ENCODE measurements around the gene ZBTB20. TPM values are rescaled to one million over a fixed set of nuclear protein-coding genes. Genes with fewer than 3 reads are reported as not detected.
A peak's percentile ranks its signal among the peaks of the same experiment; 100 is the strongest.

ZBTB20 gene
- total RNA-seq, 3 donors from 2014 or later, result 62.9 to 150 (median 109) TPM

DNA sequence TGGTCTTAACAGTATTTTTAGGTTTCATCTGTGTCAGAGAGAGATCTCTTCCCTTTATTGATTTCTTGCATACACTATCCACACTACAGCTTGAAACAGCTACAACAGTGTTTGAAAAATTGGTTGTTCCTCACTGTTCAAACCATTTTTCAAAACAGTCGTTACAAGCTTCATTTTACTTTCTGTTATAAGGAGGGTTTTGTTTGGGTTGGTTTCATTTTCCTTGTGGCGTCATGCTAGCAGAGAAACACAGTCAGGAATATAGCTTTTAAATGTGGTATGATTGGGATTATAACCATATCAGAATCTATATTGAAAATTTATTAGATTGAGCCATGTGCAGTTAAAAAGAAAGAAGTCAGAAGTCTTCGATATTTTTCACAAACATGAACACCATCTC, 400.6 kb downstream of the ZBTB20 start:
- Histone ChIP-seq H3K27ac (peak overlapping the region; percentile 79 to 81), H3K36me3 (no peaks in the 10 kb centered on the region), H3K4me3 (peak overlapping the region; percentile 12 to 42 (median 20)), H3K9me3 (no peaks in the 10 kb centered on the region), H3K27me3 (no peaks in the 10 kb centered on the region), H3K4me1 (no peaks in the 10 kb centered on the region)
- intact Hi-C loops (cut with DNase I; ENCODE audit: low total_unique reads), result no loop called here
- no peak for TF ChIP-seq POLR2AphosphoS5 (IDR thresholded peaks at IDR 0.05)
- no peak for TF ChIP-seq POLR2A (IDR thresholded peaks at IDR 0.05)
- TF ChIP-seq, protein P1, sequence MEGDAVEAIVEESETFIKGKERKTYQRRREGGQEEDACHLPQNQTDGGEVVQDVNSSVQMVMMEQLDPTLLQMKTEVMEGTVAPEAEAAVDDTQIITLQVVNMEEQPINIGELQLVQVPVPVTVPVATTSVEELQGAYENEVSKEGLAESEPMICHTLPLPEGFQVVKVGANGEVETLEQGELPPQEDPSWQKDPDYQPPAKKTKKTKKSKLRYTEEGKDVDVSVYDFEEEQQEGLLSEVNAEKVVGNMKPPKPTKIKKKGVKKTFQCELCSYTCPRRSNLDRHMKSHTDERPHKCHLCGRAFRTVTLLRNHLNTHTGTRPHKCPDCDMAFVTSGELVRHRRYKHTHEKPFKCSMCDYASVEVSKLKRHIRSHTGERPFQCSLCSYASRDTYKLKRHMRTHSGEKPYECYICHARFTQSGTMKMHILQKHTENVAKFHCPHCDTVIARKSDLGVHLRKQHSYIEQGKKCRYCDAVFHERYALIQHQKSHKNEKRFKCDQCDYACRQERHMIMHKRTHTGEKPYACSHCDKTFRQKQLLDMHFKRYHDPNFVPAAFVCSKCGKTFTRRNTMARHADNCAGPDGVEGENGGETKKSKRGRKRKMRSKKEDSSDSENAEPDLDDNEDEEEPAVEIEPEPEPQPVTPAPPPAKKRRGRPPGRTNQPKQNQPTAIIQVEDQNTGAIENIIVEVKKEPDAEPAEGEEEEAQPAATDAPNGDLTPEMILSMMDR (IDR thresholded peaks at IDR 0.05), result no peak
- no peak for DNase-seq (ENCODE audit: low spot score in 2 of 2)

DNA sequence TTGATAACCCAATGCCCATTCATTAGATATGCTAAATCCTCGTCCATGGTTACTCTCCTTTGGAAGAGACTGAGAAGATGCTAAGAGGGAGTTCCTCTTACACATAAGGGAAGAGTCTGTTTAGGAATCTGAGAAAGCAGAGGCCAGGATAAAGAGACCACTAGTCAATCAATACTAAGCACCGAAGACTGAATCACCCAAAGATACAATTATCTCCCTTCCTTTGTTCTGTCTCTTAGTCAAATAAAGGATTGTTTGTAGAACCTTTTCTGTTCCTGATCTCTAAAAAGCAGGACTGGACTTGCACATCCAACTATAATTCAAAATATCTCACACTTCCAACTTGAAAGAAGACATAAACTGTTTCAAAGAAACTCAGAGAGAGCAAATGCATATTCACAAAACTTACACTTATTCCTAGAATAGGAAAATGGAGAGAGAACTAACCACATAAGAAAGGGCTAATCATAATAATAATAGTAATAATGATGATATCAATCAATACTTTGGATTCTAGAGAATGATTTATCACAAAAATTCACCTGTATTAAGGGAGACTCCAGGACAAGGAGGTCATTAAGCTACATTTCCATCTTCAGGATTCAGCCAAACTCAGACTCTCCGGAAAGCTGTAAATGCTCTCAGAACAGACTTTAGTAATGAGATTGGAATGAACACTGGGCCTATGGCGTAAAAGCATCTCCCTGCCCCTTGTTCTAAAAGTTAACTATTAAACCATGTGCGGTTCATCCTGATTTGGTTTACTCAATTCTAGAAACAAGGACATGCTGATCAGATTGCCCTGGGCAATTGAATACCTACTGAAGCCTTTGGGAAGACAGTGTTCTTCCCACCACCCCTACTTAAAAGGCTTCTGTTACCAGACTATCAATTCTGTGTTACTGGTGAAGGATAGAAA, 401.5 kb downstream of the ZBTB20 start:
- intact Hi-C loops (cut with DNase I; ENCODE audit: low total_unique reads), result no loop called here
- H3K4me3 ChIP-seq, result peak overlapping the region in 2 of 3 donors; percentile 12 to 42
- no peaks in the 10 kb centered on the region for H3K9me3 ChIP-seq
- TF ChIP-seq POLR2A (IDR thresholded peaks at IDR 0.05) (no peak), POLR2AphosphoS5 (IDR thresholded peaks at IDR 0.05) (no peak)
- TF ChIP-seq, protein P1 (IDR thresholded peaks at IDR 0.05), result no peak
- no peak for DNase-seq (ENCODE audit: low spot score in 2 of 2)
- no peaks in the 10 kb centered on the region for H3K36me3 ChIP-seq
- no peaks in the 10 kb centered on the region for H3K27me3 ChIP-seq
- H3K27ac ChIP-seq, result peak overlapping the region; percentile 79 to 81
- no peaks in the 10 kb centered on the region for H3K4me1 ChIP-seq

- Histone ChIP-seq H3K9me3 (no peaks in the 10 kb centered on the region), H3K36me3 (no peaks in the 10 kb centered on the region), H3K27me3 (no peaks in the 10 kb centered on the region), H3K27ac (no peak overlapping the region), H3K4me1 (no peaks in the 10 kb centered on the region), H3K4me3 (no peak overlapping the region)
- intact Hi-C loops (cut with DNase I; ENCODE audit: low total_unique reads), result no loop called here
- no peak for TF ChIP-seq POLR2AphosphoS5 (IDR thresholded peaks at IDR 0.05)
- no peak for TF ChIP-seq POLR2A (IDR thresholded peaks at IDR 0.05)
- TF ChIP-seq, protein P1 (IDR thresholded peaks at IDR 0.05), result no peak
- DNase-seq (ENCODE audit: low spot score in 2 of 2), result no peak
Observed at GRCh38 chr3:114743746-114744485, 403.2 kb downstream of the ZBTB20 start.

- Histone ChIP-seq H3K4me1 (no peaks in the 10 kb centered on the region), H3K4me3 (no peak overlapping the region), H3K36me3 (no peaks in the 10 kb centered on the region), H3K27me3 (no peaks in the 10 kb centered on the region), H3K27ac (no peak overlapping the region), H3K9me3 (no peaks in the 10 kb centered on the region)
- intact Hi-C loops (cut with DNase I; ENCODE audit: low total_unique reads), result no loop called here
- TF ChIP-seq POLR2A (IDR thresholded peaks at IDR 0.05) (no peak), POLR2AphosphoS5 (IDR thresholded peaks at IDR 0.05) (no peak)
- TF ChIP-seq, protein P1 (IDR thresholded peaks at IDR 0.05), result no peak
- DNase-seq (ENCODE audit: low spot score in 2 of 2), result no peak
Observed at GRCh38 chr3:114741066-114741465, 406.0 kb downstream of the ZBTB20 start.

- no peak overlapping the region for H3K27ac ChIP-seq
- H3K4me1 ChIP-seq, result no peaks in the 10 kb centered on the region
- no peaks in the 10 kb centered on the region for H3K9me3 ChIP-seq
- H3K4me3 ChIP-seq, result no peak overlapping the region
- no peaks in the 10 kb centered on the region for H3K36me3 ChIP-seq
- DNase-seq (ENCODE audit: low spot score in 2 of 2), result no peak
- H3K27me3 ChIP-seq, result no peaks in the 10 kb centered on the region
- TF ChIP-seq, protein P1 (IDR thresholded peaks at IDR 0.05), result no peak
- no peak for TF ChIP-seq POLR2A (IDR thresholded peaks at IDR 0.05)
- no peak for TF ChIP-seq POLR2AphosphoS5 (IDR thresholded peaks at IDR 0.05)
- intact Hi-C loops (cut with DNase I; ENCODE audit: low total_unique reads), result no loop called here
Observed at GRCh38 chr3:114739627-114740026, 407.5 kb downstream of the ZBTB20 start.
